MM.1S (cell line): Measurements from ENCODE around the gene NLRP6.

ENCODE experiments used
- DNase-seq: peaks from one replicate; pipeline ENCODE4 v3.0.0-alpha.2; 2015
- H2AFZ ChIP-seq: fragments of 300-600 bp; sonication (generic); 2 replicates; pipeline ENCODE4 v1.6.0; 2016; ENCODE audit warnings: antibody characterized with exemption, low read length
- H3F3A ChIP-seq: fragments of 300-600 bp; sonication (generic); 2 replicates; pipeline ENCODE4 v1.6.1; 2016; ENCODE audit warnings: mild to moderate bottlenecking, antibody characterized with exemption, low read length, moderate library complexity, mixed read lengths; ENCODE audit not compliant: insufficient read depth
- H3K27ac ChIP-seq: fragments of 300-600 bp; sonication (generic); 2 replicates; pipeline ENCODE4 v1.5.1; 2016; ENCODE audit warnings: mild to moderate bottlenecking, low read length
- H3K27me3 ChIP-seq: fragments of 300-600 bp; sonication (generic); replicated peaks from 2 replicates; pipeline ENCODE4 v1.6.0; 2016; ENCODE audit warnings: low read length; ENCODE audit not compliant: insufficient read depth
- H3K36me3 ChIP-seq: fragments of 300-600 bp; sonication (generic); replicated peaks from 2 replicates; pipeline ENCODE4 v1.6.1; 2016; ENCODE audit warnings: mild to moderate bottlenecking, low read length, mixed read lengths; ENCODE audit not compliant: insufficient read depth
- H3K4me1 ChIP-seq: fragments of 300-600 bp; sonication (generic); 2 replicates; pipeline ENCODE4 v1.6.1; 2016; ENCODE audit warnings: low read length, mixed read lengths
- H3K4me2 ChIP-seq: fragments of 300-600 bp; sonication (generic); 2 replicates; pipeline ENCODE4 v1.6.0; 2016; ENCODE audit warnings: low read depth, low read length
- H3K4me3 ChIP-seq: fragments of 300-600 bp; sonication (generic); 2 replicates; pipeline ENCODE4 v1.5.1; 2016; ENCODE audit warnings: low read length, mixed read lengths
- H3K79me2 ChIP-seq: fragments of 300-600 bp; sonication (generic); 2 replicates; pipeline ENCODE4 v1.6.1; 2016; ENCODE audit warnings: mixed run types, low read length, mixed read lengths
- H3K9ac ChIP-seq: fragments of 300-600 bp; sonication (generic); 2 replicates; pipeline ENCODE4 v1.6.1; 2016; ENCODE audit warnings: low read length, mixed read lengths
- H3K9me2 ChIP-seq: fragments of 300-600 bp; sonication (generic); replicated peaks from 2 replicates; pipeline ENCODE4 v1.6.1; 2016; ENCODE audit warnings: mild to moderate bottlenecking, low read length, mixed read lengths; ENCODE audit not compliant: insufficient read depth
- H3K9me3 ChIP-seq: fragments of 300-600 bp; sonication (generic); replicated peaks from 2 replicates; pipeline ENCODE4 v1.6.1; 2016; ENCODE audit warnings: mild to moderate bottlenecking, low read length, mixed read lengths; ENCODE audit not compliant: insufficient read depth
- H4K20me1 ChIP-seq: fragments of 300-600 bp; sonication (generic); 2 replicates; pipeline ENCODE4 v1.6.1; 2016; ENCODE audit warnings: mild to moderate bottlenecking, low read length, moderate library complexity, mixed read lengths; ENCODE audit not compliant: insufficient read depth
- EZH2 ChIP-seq: fragments of 300-600 bp; sonication (generic); optimal IDR thresholded peaks from 2 replicates; pipeline ENCODE3; 2017; ENCODE audit warnings: low read depth, mild to moderate bottlenecking, antibody characterized with exemption, low read length, mixed read lengths
- EZH2phosphoT487 ChIP-seq: fragments of 300-600 bp; sonication (generic); IDR thresholded peaks from 2 replicates; pipeline ENCODE4 v1.6.1; 2018; ENCODE audit warnings: antibody characterized with exemption, low read length
- TF ChIP-seq, protein P1 (sequence below): fragments of 300-600 bp; sonication (generic); IDR thresholded peaks from 2 replicates; pipeline ENCODE4 v1.5.1; 2016; ENCODE audit warnings: antibody characterized with exemption, low read length, mixed read lengths

The NLRP6 gene

DNA sequence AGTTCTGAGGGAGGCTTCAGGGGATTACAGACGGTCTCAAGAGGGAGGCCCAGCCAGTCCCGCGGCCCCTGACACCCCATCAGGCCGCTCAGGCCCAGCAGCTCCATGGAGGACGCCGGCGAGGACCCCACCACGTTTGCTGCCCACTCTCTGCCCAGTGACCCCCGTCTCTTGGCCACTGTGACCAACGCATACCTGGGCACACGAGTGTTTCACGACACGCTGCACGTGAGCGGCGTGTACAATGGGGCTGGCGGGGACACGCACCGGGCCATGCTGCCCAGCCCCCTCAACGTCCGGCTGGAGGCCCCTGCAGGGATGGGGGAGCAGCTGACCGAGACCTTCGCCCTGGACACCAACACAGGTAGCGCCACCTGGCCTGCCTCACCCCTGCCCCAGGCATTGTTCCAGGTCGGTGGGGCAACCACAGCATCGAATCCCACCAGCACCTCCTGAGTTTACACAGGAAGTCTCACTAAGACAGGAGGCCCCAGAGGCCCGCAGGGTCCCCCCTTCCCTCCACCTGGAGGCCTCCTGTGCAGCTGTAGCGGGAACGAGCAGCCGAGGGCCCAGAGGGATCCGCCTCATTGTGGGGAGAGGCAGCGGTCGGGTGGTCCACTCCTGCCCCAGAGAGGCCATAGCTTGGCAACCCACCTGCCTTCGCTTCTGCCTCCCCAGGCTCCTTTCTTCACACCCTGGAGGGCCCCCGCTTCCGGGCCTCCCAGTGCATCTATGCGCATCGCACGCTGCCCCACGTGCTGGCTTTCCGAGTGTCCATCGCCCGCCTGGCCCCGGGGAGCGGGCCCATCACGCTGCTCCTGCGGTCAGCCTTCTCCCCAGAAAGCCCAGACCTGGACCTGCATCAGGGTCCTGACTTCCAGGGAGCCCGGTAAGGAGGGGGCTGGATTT, 11.8 kb downstream of the NLRP6 start:
- Histone ChIP-seq H3K4me3 (peak overlapping the region; percentile 43; the same call in 1 of the 2 replicates), H3K9me2 (no peaks in the 10 kb centered on the region), H3K9ac (no peak overlapping the region), H3K4me2 (peak overlapping the region; percentile 59; the same call in 1 of the 2 replicates), H3K27ac (no peak overlapping the region), H2AFZ (no peak overlapping the region), H3K36me3 (no peaks in the 10 kb centered on the region), H3F3A (no peaks in the 10 kb centered on the region), H3K27me3 (peaks cover 14% of the 10 kb centered on the region), H4K20me1 (no peaks in the 10 kb centered on the region), H3K4me1 (no peaks in the 10 kb centered on the region), H3K79me2 (no peaks in the 10 kb centered on the region), H3K9me3 (no peaks in the 10 kb centered on the region)
- no peak for DNase-seq
- TF ChIP-seq, protein P1, sequence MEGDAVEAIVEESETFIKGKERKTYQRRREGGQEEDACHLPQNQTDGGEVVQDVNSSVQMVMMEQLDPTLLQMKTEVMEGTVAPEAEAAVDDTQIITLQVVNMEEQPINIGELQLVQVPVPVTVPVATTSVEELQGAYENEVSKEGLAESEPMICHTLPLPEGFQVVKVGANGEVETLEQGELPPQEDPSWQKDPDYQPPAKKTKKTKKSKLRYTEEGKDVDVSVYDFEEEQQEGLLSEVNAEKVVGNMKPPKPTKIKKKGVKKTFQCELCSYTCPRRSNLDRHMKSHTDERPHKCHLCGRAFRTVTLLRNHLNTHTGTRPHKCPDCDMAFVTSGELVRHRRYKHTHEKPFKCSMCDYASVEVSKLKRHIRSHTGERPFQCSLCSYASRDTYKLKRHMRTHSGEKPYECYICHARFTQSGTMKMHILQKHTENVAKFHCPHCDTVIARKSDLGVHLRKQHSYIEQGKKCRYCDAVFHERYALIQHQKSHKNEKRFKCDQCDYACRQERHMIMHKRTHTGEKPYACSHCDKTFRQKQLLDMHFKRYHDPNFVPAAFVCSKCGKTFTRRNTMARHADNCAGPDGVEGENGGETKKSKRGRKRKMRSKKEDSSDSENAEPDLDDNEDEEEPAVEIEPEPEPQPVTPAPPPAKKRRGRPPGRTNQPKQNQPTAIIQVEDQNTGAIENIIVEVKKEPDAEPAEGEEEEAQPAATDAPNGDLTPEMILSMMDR: no peak
- TF ChIP-seq EZH2: no peak
- no peak for TF ChIP-seq EZH2phosphoT487

DNA sequence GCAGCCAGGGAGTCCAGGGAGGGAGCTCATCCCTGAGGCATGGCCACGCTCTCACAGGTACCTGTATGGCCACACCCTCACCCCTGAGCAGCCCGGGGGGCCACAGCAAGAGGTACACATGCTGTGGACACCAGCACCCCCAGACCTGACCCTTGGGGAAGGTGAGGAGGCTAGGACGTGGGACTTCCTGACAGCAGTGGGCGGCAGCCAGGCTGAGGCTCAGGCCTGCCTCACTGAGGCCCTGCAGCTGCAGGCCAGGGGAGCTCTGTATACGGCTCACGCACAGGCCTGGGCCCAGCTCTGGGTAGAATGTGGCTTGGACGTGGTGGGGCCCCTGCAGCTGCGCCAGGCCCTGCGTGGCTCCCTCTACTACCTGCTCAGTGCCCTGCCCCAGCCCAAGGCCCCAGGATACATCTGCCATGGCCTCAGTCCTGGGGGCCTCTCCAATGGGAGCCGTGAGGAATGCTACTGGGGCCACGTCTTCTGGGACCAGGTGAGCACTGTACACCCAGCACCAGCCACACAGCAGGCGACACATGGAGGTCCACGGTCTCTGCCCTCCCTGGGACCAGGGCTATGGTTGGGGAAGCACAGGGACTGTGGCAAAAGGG, 12.5 kb downstream of the NLRP6 start:
- H3K4me1 ChIP-seq: no peaks in the 10 kb centered on the region
- no peak overlapping the region for H3K4me2 ChIP-seq
- H3K9ac ChIP-seq: no peak overlapping the region
- no peaks in the 10 kb centered on the region for H3K79me2 ChIP-seq
- H4K20me1 ChIP-seq: no peaks in the 10 kb centered on the region
- no peak overlapping the region for H2AFZ ChIP-seq
- no peak overlapping the region for H3K4me3 ChIP-seq
- no peaks in the 10 kb centered on the region for H3K9me3 ChIP-seq
- H3K36me3 ChIP-seq: no peaks in the 10 kb centered on the region
- no peak for DNase-seq
- H3F3A ChIP-seq: no peaks in the 10 kb centered on the region
- TF ChIP-seq EZH2 (no peak), EZH2phosphoT487 (no peak)
- TF ChIP-seq, protein P1: no peak
- no peak overlapping the region for H3K27ac ChIP-seq
- H3K27me3 ChIP-seq: peaks cover 16% of the 10 kb centered on the region
- H3K9me2 ChIP-seq: no peaks in the 10 kb centered on the region

DNA sequence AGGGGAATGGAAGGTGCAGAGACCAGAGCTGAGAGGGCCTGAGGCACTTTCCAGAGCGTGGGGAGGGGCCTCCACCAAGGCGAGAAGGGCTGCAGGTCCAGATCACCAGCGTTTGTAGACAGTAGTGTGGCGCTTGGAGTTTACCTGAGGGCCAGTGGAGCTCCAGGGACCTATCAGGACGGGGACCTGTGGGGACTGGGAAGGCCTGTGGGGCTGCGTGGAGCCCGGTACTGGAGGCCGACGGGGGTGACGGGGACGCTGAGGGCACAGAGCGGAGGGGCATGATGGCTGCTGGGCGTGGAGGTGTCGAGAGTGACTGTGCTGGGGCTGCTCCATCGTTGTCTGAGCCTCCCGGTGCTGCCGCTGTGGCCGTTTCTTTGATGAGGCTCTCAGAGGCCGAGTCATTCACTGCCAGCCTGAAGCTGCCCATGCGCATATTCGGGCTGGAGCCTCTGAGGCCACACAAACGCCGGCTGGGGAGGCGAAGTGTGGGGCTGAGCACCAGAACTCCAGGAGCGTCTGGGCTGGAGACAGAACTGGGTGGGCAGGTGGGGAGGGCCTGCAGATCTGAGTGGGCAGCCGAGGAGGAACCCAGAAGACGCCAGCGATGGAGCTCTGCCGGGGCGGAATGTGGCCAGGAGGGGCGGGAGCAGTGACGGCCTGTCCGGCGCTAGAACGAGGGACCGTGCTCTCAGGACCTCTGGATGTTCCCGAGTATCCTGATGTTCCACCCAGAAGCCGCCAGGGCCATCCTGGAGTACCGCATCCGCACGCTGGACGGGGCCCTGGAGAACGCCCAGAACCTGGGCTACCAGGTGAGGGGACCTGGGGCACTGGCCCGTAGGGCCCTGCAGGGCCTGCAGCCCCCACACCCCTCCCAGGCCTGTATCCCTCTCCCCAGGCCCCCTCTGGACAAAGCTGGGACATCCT, 13.3 kb downstream of the NLRP6 start:
- H3K9me2 ChIP-seq: no peaks in the 10 kb centered on the region
- no peaks in the 10 kb centered on the region for H3K79me2 ChIP-seq
- H3K27me3 ChIP-seq: peaks cover 21% of the 10 kb centered on the region
- no peak overlapping the region for H2AFZ ChIP-seq
- no peaks in the 10 kb centered on the region for H3K9me3 ChIP-seq
- H3K9ac ChIP-seq: no peak overlapping the region
- no peaks in the 10 kb centered on the region for H3K36me3 ChIP-seq
- H3K4me1 ChIP-seq: no peaks in the 10 kb centered on the region
- no peaks in the 10 kb centered on the region for H3F3A ChIP-seq
- TF ChIP-seq EZH2: no peak
- TF ChIP-seq EZH2phosphoT487: no peak
- H3K4me2 ChIP-seq: no peak overlapping the region
- H3K27ac ChIP-seq: no peak overlapping the region
- DNase-seq: no peak
- no peak overlapping the region for H3K4me3 ChIP-seq
- H4K20me1 ChIP-seq: no peaks in the 10 kb centered on the region
